KOPT-K1 (cell line): ENCODE data around the gene EPYC.

Experiments used
- H3K27ac ChIP-seq: fragments of 200-600 bp; sonication (generic); 2 replicates; pipeline ENCODE4 v1.5.1; 2016; ENCODE audit warnings: antibody characterized with exemption, mild to moderate bottlenecking, low read depth, low read length; ENCODE audit not compliant: poor library complexity, severe bottlenecking
- H3K36me3 ChIP-seq: fragments of 200-600 bp; sonication (generic); 2 replicates; pipeline ENCODE4 v1.5.1; 2017; ENCODE audit warnings: antibody characterized with exemption, mild to moderate bottlenecking, low read length, moderate library complexity; ENCODE audit not compliant: insufficient read depth
- H3K9me3 ChIP-seq: fragments of 200-600 bp; sonication (generic); 2 replicates; pipeline ENCODE4 v1.5.1; 2017; ENCODE audit warnings: antibody characterized with exemption, low read length, mild to moderate bottlenecking; ENCODE audit not compliant: insufficient read depth, poor library complexity, severe bottlenecking

EPYC gene

DNA sequence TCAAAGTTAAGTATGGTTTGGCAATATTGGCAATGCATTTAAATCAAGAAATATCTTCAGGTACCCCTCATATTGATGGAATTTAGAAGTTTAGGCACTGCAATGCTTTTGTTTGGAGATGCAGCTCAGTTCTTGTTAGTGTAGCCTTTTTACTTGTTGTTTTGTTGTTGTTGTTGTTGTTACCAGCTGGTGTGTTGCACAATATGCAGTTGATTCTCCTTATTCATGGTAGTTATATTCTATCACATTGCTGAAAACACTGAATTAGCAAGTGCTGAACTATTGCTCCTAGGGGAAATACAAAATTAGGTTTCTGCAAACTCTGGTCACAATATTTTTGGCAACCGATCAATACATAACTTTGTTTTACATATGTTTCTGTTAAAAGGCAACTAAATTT, 84.5 kb downstream of the EPYC start:
- Histone ChIP-seq H3K9me3 (no peaks in the 10 kb centered on the region), H3K27ac (no peak overlapping the region), H3K36me3 (no peaks in the 10 kb centered on the region)

DNA sequence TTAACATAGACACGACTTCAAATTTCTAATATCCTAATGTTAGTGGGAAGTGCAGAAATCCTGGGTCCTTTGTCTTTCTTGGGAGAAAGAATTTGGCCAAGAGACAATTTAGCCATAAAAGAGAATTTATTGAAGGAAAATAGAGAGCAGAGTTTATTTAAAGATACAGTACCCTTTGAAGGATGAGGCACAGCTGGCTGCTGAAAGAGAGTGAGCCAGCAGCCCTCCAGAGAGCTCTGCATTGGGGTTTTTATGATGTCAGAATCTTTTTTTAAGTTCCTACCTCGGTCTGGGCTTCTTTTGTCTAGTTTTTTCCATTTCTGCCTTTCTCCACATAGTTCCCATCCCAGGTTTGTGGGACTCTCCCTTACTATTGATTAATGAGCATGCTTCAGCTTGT, 87.3 kb downstream of the EPYC start:
- no peak overlapping the region for H3K27ac ChIP-seq
- no peaks in the 10 kb centered on the region for H3K9me3 ChIP-seq
- no peaks in the 10 kb centered on the region for H3K36me3 ChIP-seq

- H3K9me3 ChIP-seq: no peaks in the 10 kb centered on the region
- H3K27ac ChIP-seq: no peak overlapping the region
- H3K36me3 ChIP-seq: no peaks in the 10 kb centered on the region
Measured at GRCh38 chr12:90916516-90916915, 88.3 kb downstream of the EPYC start.

GRCh38 chr12:90915353-90915752, 89.4 kb downstream of the EPYC start:
- no peak overlapping the region for H3K27ac ChIP-seq
- no peaks in the 10 kb centered on the region for H3K36me3 ChIP-seq
- no peaks in the 10 kb centered on the region for H3K9me3 ChIP-seq
